Cardiac muscle cell (in vitro differentiated cells and primary cell): Measurements from ENCODE around the gene RACGAP1. TPM values are rescaled to one million over a fixed set of nuclear protein-coding genes. Genes with fewer than 3 reads are reported as not detected.

Source experiments
- DNase-seq, 2 donors: peaks; one replicate each; pipeline versions ENCODE4 v3.0.0 to v3.0.0-alpha.2; 2010 to 2017; ENCODE audit warnings: low read depth in 1 of 2, low spot score in 1 of 2
- H3K27ac ChIP-seq: fragments of 200-600 bp; sonication (generic); 2 replicates; pipeline ENCODE4 v1.5.1; 2016
- H3K27me3 ChIP-seq: fragments of 200-600 bp; sonication (generic); 2 replicates; pipeline ENCODE4 v1.6.0; 2016; ENCODE audit warnings: control low read depth
- H3K36me3 ChIP-seq: fragments of 200-600 bp; sonication (generic); 2 replicates; pipeline ENCODE4 v1.5.1; 2016; ENCODE audit warnings: control low read depth
- H3K4me1 ChIP-seq: fragments of 200-600 bp; sonication (generic); 2 replicates; pipeline ENCODE4 v1.8.1; 2017; ENCODE audit warnings: low read depth, mild to moderate bottlenecking, mixed run types
- H3K4me3 ChIP-seq: fragments of 200-600 bp; sonication (generic); 2 replicates; pipeline ENCODE4 v1.5.1; 2016; ENCODE audit warnings: mild to moderate bottlenecking
- H3K9me3 ChIP-seq: fragments of 200-600 bp; sonication (generic); 2 replicates; pipeline ENCODE4 v1.5.1; 2017; ENCODE audit warnings: low read depth, mild to moderate bottlenecking, control low read depth
- CTCF ChIP-seq: IDR thresholded peaks from 2 replicates; pipeline ENCODE4 v1.5.1; 2012; ENCODE audit warnings: low read depth, mild to moderate bottlenecking, low read length
- polyA plus RNA-seq: library from polyadenylated mRNA; unstranded; fragments of >200 nt; fragmentation: Nextera tagmentation; extraction: Ambion mirVana; gene quantifications from 2 replicates; pipeline ENCODE4 v1.2.1, GENCODE V29; 2016
- total RNA-seq: library from RNA; depleted of rRNA; stranded (reverse); fragments of >200 nt; gene quantifications from 2 replicates; pipeline ENCODE4 v1.2.3, GENCODE V29; 2016

The RACGAP1 gene
- total and polyA plus RNA-seq, 2 experiments from 2014 or later, result 13.4 to 63.9 TPM

- no peak for TF ChIP-seq CTCF
- Histone ChIP-seq H3K27ac (no peak overlapping the region), H3K4me3 (no peak overlapping the region), H3K4me1 (no peaks in the 10 kb centered on the region), H3K9me3 (no peaks in the 10 kb centered on the region), H3K27me3 (peaks cover 7% of the 10 kb centered on the region), H3K36me3 (no peaks in the 10 kb centered on the region)
- no peak for DNase-seq
These were observed 83.5 kb downstream of the RACGAP1 start for GRCh38 chr12:49941556-49942511.

GRCh38 chr12:49939707-49940106 lies 85.6 kb downstream of the RACGAP1 start:
- H3K27ac ChIP-seq, result no peak overlapping the region
- H3K4me3 ChIP-seq, result no peak overlapping the region
- no peak for DNase-seq
- H3K27me3 ChIP-seq, result peaks cover 5% of the 10 kb centered on the region
- H3K4me1 ChIP-seq, result no peaks in the 10 kb centered on the region
- no peak for TF ChIP-seq CTCF
- H3K36me3 ChIP-seq, result no peaks in the 10 kb centered on the region
- no peaks in the 10 kb centered on the region for H3K9me3 ChIP-seq

- TF ChIP-seq CTCF, result no peak
- DNase-seq, result no peak
- Histone ChIP-seq H3K36me3 (no peaks in the 10 kb centered on the region), H3K4me3 (no peak overlapping the region), H3K9me3 (no peaks in the 10 kb centered on the region), H3K4me1 (no peaks in the 10 kb centered on the region), H3K27ac (no peak overlapping the region), H3K27me3 (peaks cover under 1% of the 10 kb centered on the region)
These were observed 86.0 kb downstream of the RACGAP1 start for GRCh38 chr12:49939307-49939706.

Other genes with a start within 250 kb of the RACGAP1 start
- gene NCKAP5L, start 197.1 kb downstream of the RACGAP1 start, total RNA-seq, result 47.2 and 61.1 TPM in 2 replicates
- 32.0 and 38.5 TPM in 2 replicates for gene NCKAP5L, start 197.1 kb downstream of the RACGAP1 start, polyA plus RNA-seq
- gene BCDIN3D, start 182.4 kb downstream of the RACGAP1 start, total RNA-seq, result 5.9 and 7.1 TPM in 2 replicates
- 6.4 and 8.9 TPM in 2 replicates for gene BCDIN3D, start 182.4 kb downstream of the RACGAP1 start, polyA plus RNA-seq
- 0.06 TPM in 1 of 2 replicates, not detected in the other for gene FAIM2, start 121.6 kb downstream of the RACGAP1 start, total RNA-seq
- 0.49 TPM in 1 of 2 replicates, not detected in the other for gene FAIM2, start 121.6 kb downstream of the RACGAP1 start, polyA plus RNA-seq
- gene AQP2, start 74.8 kb downstream of the RACGAP1 start, total RNA-seq, result not detected in 2 replicates
- gene AQP2, start 74.8 kb downstream of the RACGAP1 start, polyA plus RNA-seq, result not detected in 2 replicates
- gene AQP5, start 63.6 kb downstream of the RACGAP1 start, total RNA-seq, result 1.6 TPM in 1 of 2 replicates, not detected in the other
- gene AQP5, start 63.6 kb downstream of the RACGAP1 start, polyA plus RNA-seq, result 0.56 and 0.74 TPM in 2 replicates
- 1.8 TPM in 1 of 2 replicates, not detected in the other for gene AQP6, start 52.5 kb downstream of the RACGAP1 start, total RNA-seq
- 0.26 and 0.42 TPM in 2 replicates for gene AQP6, start 52.5 kb downstream of the RACGAP1 start, polyA plus RNA-seq
- 5.0 and 7.0 TPM in 2 replicates for gene ASIC1, start 32.1 kb upstream of the RACGAP1 start, total RNA-seq
- 4.6 and 6.9 TPM in 2 replicates for gene ASIC1, start 32.1 kb upstream of the RACGAP1 start, polyA plus RNA-seq
- gene SMARCD1, start 59.8 kb upstream of the RACGAP1 start, total RNA-seq, result 97.8 and 108 TPM in 2 replicates
- 40.7 and 45.1 TPM in 2 replicates for gene SMARCD1, start 59.8 kb upstream of the RACGAP1 start, polyA plus RNA-seq
- 1.7 and 3.4 TPM in 2 replicates for gene GPD1, start 78.5 kb upstream of the RACGAP1 start, total RNA-seq
- gene GPD1, start 78.5 kb upstream of the RACGAP1 start, polyA plus RNA-seq, result 2.5 and 4.3 TPM in 2 replicates
- gene COX14, start 86.7 kb upstream of the RACGAP1 start, total RNA-seq, result 43.9 and 105 TPM in 2 replicates
- gene COX14, start 86.7 kb upstream of the RACGAP1 start, polyA plus RNA-seq, result 234 and 265 TPM in 2 replicates
- gene CERS5, start 141.9 kb upstream of the RACGAP1 start, total RNA-seq, result 51.9 and 78.4 TPM in 2 replicates
- 107 and 127 TPM in 2 replicates for gene CERS5, start 141.9 kb upstream of the RACGAP1 start, polyA plus RNA-seq